CMK (cell line): Measurements from ENCODE around the gene SLC6A9.
A peak's percentile ranks its signal among the peaks of the same experiment; 100 is the strongest.

Experiments used
- DNase-seq: peaks from one replicate; pipeline ENCODE4 v3.0.0-alpha.2; 2010; ENCODE audit warnings: low read depth

Gene SLC6A9

DNA sequence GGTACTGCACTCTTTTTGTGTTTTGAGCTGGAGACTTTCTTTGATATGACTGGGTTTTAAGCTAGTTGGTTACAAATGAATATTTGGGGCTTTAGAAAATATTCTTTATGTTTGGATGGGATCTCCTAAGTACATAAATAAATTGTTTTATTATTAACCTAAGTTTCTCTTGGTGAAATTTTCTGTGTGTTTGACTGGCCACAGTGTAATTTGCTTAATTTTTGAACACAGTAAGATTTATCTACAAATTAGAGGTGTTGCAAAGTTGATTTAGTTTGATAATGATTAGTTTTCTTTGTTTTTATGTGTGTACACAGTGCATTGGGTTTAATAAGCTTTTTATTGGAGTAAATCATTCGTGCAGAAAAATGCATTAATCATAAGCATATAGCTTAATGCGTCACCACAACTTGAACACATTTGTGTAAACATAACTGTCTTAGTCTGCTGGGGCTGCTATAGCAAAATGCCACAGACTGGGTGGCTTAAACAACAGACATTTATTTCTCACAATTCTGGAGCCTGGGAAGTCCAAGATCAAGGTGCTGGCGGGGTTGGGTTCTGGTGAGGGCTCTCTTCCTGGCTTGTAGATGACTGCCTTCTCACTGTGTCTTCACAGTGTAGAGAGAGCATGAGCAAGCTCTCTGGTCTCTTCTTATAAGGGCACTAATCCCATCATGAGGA lies 17.4 kb upstream of the SLC6A9 start:
- DNase-seq, result no peak

DNA sequence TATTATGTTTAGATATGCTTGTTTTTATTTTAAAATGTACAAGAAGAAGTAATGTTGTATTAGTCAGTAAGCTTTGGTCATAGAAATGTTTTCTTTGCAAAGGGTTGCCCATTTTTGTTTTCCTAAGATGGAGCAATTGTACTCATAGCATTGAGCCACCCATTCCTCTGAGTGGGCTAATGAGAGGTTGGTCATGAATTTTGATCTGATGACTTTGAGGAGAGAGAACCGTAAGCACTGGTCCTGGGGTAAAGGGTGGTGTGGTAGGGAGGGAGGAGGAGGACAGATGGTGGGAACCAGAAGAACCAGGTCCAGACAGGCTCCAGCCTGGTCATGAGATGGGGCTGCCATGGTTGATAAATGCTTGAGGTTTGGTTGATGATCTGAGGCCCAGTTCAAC lies 15.9 kb upstream of the SLC6A9 start:
- no peak for DNase-seq

DNA sequence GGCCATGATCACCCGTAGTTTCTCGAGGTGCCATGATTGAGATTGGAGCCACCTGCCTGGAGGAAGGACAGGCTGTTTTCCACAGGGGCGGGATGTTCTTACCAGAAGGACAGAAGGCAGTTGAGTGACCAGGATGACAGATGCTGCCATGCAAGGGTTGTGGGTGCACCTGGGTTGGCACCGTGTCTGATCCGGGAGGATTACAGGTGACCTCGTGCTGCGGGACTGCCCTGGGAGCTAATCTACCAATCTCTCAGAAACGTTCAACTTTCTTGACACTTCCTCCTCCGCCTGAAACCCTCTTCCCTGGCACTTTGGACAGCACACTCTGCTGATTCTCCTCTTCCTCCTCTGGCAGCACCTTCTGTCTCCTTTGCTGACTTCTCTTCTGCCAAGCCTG lies 13.8 kb upstream of the SLC6A9 start:
- no peak for DNase-seq

DNA sequence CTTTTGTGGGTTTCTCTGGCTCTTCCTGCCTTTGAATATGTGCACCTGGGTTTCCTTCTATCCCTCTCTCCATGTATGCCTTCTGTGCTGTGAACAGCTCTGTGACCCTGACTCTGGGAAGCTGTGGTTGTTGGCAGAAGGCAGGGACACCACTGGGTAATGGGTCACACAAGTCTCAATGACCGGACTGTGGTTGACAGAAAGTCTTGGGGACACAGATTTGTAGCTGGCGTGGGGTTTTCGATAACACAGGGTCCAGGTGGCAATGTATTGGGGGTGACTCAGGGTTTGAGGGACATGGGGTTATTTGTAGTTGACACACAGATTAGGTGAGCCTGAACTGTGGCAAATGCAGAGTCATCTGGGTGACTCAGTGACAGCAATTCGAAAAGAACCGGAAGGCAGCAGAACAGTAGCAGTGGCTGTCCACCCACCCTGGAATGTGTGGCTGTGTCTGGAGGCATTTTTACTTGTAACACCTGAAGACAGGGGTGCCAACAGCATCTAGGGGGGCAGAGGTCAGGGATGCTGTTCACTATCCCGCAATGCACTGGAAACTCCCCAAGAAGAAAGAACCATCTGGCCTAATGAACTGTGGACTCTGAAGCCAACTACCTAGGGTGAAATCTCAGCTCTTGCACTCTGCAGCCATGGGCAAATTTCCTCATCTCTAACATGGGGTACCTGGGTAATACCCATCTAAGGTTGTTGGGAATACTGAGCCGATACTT lies 13.0 kb upstream of the SLC6A9 start:
- no peak for DNase-seq

DNA sequence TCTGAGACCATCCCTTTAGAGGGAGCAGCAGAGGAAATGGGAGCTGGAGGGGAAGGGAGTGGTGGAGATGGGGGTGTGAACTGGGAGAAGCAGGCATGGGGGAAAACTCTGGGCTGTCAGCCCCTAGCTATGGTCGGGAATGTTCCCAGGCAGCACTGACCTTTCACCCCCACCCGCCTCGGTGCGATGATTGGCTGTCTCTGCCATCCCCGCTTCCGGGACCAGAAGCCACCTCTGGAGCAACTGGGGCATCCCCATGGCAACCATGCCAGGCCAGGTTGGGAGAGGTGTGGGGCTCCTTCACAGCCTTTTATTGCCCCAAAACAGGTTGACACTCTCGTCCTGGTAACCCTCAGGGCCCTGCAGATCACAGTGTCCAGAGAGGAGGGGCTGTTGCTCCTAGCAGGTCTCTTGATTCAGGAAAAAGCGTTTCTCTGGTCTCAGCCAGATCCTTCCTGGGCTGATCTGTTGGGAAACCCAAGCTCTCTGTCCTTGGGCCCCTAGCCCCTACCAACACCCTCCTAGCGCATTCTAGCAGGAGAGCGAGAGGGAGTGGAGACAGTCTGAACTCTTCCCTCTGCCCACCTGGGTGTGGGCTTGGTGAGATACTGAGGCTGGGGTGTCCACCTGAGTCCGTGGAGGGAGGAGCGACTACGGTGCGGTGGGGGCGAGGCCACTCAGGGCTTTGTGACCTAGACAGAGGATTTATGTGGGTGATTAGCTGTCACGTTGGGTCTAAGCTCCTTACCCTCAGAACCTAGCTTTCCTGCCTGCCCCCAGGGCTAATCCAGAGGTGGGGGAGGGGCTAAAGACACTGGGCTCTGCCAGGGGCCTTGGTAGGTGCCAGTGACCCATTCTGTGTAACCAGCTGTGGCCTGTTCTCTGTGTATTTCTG lies 12.2 kb upstream of the SLC6A9 start:
- no peak for DNase-seq

DNA sequence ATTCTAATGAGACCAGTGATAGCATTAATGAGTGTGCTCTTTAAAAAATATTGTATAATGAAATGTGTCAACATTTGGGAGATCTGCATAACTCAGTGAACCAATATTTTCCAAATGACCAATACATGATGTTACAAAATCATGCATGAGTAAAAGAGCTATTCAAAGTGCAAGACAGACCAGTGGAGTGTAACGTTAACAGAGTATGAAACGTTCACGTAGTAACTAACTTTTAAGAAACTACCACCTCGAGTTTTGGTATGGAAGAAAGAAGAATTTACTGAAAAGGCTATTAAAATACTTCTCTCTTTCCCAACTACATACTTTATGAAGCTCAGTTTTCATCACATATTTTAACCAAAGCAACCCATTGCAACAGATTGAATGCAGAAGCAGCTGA lies 9.6 kb upstream of the SLC6A9 start:
- DNase-seq, result no peak

DNA sequence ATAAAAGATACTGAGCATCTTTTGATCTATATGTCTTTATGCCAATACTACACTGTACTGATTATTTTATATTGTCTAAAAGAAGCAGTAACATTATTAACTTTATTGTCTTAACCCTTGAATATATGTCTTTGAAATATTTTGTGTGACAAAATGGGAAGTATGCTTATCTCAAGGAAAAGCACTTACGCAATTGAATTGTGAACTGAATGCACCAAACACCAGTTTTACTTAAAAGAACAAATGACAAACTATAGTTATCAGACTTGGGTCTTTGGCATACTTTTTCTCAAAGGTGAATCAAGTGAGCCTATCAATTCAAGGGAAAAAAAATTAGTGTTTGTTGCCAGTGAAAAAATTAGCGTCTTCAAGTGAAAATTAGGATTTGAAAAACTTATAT lies 9.2 kb upstream of the SLC6A9 start:
- DNase-seq, result no peak

DNA sequence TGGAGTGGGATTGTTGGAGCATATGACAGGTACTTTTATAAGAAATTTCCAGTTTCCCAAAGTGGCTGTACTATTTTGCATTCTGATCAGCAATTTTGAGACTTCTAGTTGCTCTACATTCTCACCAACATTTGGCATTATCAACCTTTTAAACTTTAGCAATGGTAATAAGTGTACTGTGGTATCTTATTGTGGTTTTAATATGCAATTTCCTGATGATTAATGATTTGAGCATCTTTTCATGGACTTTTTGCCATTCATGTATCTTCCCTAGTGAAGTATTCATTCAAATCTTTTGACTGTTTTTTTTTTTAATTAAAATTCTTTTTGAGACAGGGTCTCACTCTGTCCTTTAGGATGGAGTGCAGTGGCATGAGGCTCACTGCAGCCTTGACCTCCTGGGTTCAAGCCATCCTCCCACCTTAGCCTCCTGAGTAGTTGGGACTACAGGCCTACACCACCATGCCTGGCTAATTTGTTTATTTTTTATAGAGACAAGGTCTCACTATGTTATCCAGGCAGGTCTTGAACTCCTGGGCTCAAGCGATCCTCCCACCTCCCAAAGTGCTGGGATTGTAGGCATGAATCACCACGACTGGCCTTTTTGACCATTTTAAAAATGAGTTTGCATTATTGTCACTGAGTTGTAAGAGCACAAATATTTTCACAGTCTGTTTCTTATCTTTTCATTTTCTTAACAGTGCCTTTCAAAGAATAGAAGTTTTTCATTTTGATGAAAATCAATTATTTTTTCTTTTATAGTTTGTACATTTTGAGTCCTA lies 7.8 kb upstream of the SLC6A9 start:
- DNase-seq, result no peak

DNA sequence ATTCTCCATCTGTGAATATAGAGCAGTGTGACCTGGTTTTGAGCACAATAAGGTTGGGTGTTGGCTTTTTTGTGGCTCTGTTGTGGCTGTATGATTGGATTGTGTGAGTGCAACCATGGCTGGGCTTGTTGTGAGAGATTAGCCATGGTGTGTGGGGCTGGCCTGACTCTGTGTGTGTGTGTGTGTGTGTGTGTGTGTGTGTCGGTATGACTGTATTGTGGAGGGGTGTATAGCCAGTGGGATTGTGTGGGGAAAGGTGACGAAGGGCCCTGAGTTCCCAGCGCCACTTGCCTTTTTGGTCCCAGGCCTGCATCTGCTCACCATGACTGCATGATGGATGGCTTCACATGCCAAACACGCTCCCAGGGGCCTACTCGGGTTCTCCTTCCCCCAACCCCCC lies 5.9 kb upstream of the SLC6A9 start:
- DNase-seq, result no peak

DNA sequence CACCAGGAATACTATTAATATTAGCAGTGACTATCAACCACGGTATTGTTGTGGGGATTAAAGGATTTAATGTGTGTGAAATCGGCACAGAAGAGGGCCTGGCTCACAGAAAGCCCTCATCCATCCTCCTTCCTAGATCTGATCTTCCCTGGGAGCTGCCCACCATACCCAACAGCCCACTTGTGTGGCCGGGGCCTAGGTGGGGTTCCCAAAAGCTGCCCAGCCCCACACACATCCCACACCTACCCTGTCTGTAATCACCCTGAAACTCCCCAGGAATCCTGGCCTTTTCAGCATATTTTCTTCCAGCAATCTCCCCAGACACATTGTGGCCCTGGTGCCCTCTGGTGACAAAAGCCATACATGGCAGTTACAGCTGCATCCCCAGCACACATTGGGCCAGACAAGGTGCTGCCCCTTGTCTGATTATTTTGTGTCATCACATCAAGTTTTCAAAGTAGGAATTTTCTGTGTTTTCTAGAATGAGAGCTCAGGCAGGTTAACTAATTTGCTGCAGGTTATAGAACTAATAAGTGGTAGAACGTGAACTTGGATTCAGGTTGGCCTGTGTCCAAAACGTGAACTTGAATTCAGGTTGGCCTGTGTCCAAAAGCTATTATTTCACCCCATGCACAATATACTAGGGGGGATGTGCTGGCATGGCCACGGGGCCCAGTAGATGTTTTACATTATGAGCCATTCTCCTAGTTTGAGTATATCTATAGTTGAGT lies 5.3 kb upstream of the SLC6A9 start:
- peak; percentile 58 for DNase-seq

DNA sequence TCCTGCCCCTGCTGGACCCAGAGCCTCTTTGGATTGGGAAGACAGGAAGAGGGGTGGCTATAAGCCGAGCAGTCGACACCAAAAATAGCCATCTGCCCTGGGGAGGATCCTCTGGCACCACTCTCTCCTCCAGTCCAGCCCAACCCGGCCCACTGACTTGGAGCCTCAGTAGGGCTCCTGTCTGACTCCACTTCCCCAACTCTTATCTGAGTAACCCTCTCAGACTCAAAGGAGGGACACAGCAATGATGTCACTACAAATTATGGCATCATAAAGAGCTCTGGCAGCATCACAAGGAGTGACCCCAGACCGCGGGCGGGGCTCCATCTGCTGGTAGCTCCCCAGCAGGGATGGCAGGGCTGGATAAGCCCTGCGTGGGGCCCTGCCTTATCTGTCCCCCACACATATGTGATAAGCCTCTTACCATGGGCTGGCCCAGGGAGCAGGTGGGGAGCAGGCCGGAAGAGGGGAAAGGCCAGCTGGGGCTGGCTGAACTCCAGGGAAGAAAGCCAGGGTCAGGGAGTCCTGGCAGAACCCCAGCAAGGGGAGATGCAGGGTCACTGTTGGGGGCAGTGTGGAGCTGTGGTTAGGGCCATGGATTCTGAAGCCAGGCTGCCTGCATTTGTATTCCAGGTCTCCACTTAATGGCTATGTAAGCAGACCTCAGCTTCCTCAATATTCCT lies 4.6 kb upstream of the SLC6A9 start:
- peak; percentile 99 for DNase-seq

DNA sequence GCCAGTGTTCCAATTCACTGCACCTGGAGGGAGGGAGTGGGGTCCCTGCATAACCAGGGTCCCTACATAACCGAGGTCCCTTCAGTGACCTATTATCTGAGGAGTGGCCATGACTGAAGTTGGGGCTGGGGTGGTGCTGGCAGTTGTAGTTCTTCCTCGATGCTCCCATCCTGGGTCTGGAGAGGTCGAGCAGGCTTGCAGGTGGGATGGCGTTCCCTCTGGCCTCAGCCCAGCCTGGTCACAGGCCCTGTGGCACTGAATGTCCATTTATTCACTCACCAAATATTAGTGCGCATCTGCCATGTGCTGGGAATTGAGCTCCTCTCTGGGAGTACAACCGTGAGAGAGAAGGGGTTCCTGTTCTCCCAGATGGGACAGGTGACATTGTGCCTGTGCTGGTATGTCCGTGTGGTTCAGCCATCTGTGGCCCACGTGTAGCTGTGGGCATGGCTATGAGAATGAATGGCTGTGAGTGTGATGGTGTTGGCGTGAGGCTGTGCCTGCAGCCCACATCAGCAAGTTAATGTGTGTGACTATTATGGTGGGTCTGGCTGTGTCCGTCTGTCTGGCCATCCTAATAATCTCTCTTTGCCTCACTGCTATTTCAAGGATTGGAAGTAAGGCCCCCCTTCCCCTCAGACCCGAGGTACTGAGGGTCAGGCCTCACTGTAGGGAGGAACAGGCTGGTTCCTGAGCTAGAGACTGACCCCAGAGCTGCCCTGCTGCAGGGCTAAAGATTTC lies 3.9 kb upstream of the SLC6A9 start:
- no peak for DNase-seq

DNA sequence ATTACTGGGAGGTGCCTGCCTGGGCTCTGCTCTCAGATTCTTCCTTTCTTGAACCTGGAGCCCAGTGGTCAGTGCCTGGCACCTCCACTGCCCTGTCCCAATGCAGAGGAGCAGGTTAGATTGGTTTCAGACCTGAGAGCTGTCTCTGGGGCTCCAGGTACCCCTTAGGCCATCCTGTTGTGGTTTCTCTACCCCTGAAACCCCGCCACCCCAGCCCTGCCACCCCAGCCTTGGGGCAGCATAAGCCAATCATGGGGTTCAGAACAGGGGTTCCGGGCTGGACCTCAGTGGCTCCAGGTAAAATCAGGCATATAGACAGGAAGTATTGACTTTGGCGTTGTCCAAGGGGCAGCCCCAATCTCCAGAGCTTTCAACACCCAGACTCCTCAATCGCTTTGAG lies 3.2 kb upstream of the SLC6A9 start:
- DNase-seq, result no peak

DNA sequence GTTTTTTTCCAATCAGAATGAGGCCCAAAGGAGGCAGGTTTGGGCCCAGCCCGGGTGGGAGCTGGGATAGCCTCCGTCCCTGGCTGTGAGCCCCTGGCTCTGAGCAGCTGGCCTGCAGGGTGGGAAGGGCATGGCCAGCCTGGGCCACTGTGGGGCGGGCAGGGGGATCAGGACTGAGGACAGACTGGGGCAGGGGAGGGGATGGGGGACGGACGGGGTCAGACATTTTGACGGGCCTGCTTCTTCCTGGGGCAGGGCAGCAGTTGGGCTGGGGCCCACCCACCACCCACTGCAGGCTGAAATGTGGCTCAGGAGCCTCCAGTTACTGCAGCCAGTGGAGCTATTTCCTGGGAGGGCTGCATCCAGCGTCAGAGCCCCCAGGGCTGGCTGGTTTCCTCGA lies 2.5 kb upstream of the SLC6A9 start:
- no peak for DNase-seq

DNA sequence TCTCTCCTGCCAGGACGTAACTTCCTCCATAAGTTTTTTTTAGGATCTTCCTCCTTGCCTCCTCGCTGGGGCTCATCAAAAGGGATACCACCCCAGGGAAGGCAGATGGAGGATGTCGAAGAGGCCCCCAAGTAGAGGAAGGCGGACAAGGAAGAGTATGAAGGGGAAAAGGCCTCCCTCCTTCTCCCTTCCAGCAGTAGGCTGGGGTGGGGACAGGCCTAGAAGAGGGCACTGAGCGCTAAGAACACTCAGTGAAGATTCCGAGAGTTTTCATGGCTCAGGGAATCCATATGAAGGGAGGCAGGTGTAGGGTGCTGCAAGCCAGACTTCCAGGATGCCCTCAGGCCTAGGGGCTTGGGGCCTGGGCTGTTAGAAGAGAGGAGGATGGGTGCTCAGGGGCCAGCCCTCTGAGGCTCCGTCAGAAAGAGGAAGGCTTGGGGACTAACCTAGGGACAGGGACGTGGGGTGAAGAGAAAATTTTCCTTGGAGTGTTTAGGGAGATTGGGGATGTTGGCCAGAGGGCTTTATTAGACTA lies 1.8 kb upstream of the SLC6A9 start:
- DNase-seq, result no peak

DNA sequence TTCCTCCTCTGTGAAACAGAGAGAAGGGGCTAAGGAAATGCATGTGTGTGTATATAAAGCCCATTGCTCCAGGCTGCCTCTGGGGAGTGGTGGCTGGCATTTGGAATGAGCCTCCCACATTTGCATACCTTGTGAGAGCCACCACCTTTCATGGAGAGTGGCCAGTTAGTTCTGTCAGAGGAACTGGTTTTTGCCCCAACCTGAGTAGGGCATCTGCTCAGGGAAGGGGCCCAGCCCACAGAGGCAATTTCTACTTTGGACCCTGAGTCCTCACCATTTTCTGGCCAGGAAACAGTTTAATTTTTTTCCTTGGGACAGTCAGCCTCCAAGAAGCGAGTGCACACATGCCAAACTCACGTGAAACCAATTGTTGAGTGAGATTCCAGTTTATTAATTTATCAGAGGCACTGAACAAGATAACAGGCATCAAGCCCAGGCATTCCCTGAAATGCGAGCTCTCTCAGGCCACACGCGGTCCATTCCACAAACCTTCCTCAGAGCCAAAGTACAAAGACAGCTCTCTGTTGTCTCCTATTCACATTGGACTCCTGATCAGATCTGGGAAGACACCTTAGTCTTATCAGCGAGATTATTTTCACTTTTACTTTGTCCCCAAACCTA lies 1.0 kb upstream of the SLC6A9 start:
- no peak for DNase-seq

DNA sequence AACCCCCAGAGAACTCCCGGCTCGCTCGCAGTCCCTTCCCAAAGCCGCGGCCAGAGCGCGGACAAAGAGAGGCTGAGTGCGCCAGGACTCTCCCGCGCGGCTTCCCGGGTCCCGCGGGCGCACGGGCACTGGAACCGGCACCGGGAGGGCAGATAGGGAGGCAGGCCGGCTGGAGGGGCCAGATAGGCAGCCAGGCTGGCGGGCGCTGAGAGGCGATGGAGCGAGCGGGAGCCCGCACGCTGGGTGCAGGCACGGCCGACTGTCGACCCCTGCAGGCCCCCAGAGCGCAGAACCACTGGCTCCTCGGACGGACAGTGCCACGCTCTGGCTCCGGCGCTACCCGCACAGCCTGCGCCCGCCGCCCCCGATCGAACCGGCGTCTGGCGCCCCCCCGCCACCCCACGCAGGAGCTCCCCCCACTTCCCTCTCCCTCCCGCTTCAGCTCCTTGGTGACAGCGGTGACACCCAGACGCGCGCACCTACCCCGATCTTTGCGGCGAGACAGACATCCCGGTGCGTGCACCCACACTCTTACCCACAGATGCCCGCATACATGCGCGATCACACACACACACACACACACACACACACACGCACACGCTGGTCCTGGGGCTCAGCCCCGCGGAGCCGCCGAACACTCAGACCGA lies 534 bp downstream of the SLC6A9 start:
- peak; percentile 61 for DNase-seq

DNA sequence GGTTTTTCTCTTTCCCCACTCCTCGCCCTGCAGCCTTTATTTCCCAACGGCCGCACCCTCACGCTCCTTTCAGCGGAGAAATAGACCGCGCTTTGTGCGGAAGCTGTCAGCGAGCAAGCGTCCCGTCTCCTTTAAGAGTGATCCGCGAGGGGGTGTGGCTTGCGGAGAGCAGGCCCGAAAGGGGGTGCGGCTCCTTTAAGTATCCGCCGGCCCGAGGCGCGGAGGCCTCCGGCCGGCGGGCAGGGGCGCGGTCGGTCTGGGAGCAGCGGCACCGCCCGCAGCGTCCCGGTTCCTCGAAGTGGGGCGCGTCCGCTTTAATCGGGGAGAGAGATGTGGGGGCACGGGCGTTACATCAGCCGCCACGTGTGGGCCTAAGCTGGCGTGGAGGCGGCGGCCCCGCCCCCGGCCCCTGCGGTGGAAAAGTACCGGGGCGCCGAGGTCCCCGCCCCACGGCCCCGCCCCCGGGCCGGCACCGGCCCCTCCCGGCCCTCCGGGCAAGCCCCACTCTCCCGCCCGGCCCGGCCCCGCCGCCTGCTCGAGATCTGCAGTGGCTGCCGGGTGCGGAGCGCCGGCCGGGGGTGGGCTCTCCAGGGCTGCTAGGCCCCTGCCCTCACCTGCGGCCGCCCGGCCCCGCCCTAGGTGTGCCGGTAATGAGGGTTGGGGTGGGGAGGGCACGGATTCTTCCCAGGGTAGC lies 1.2 kb downstream of the SLC6A9 start:
- peak; percentile 82 for DNase-seq
